Caco-2 (cell line): ENCODE measurements around the gene GABRR1. TPM values are rescaled to one million over a fixed set of nuclear protein-coding genes. Genes with fewer than 3 reads are reported as not detected.

Experiments
- BruUV-seq: library from RNA; stranded (reverse); fragments of 400-500 nt; replicated peaks from 2 replicates; lab custom pipeline; 2021; lab: Mats Ljungman, UMichigan
- CTCF ChIA-PET: fragments of 300-600 bp; sonication (Branson Sonifier 250); formaldehyde crosslinking; loops from one replicate; lab custom pipeline; 2022; ENCODE audit warnings: antibody characterized with exemption; lab: Charles Lee
- POLR2A ChIA-PET: fragments of 300-600 bp; sonication (Branson Sonifier 250); formaldehyde crosslinking; loops from one replicate; lab custom pipeline; 2022; ENCODE audit warnings: antibody characterized with exemption; lab: Charles Lee
- DNase-seq, 2 experiments: peaks; one replicate each; pipeline versions ENCODE4 v3.0.0 to v3.0.0-alpha.2; 2020 to 2022
- H3K27me3 ChIP-seq: replicated peaks from 2 replicates; pipeline ENCODE4 v1.6.0; 2011; ENCODE audit warnings: low read length; ENCODE audit not compliant: control insufficient read depth, insufficient read depth
- H3K36me3 ChIP-seq: 2 replicates; pipeline ENCODE4 v1.5.1; 2011; ENCODE audit warnings: low read length; ENCODE audit not compliant: control insufficient read depth, insufficient read depth
- H3K4me1 ChIP-seq: fragments of 250-450 bp; sonication (Bioruptor Pico); 2 replicates; pipeline ENCODE4 v1.5.1; 2020; ENCODE audit warnings: mild to moderate bottlenecking
- H3K4me3 ChIP-seq: 2 replicates; pipeline ENCODE4 v1.5.1; 2011; ENCODE audit warnings: low read depth, mild to moderate bottlenecking, control low read depth, low read length
- H3K9me3 ChIP-seq: fragments of 250-450 bp; sonication (Bioruptor Pico); 2 replicates; pipeline ENCODE4 v1.5.1; 2020; ENCODE audit warnings: mild to moderate bottlenecking, moderate library complexity
- H3K27ac Mint-ChIP-seq: one replicate; pipeline ENCODE4 v1.8.0; 2022; ENCODE audit warnings: mixed read lengths; ENCODE audit not compliant: unreplicated experiment
- H3K27me3 Mint-ChIP-seq: one replicate; pipeline ENCODE4 v1.8.0; 2022; ENCODE audit warnings: mixed read lengths; ENCODE audit not compliant: insufficient read depth, unreplicated experiment
- H3K36me3 Mint-ChIP-seq: one replicate; pipeline ENCODE4 v1.8.0; 2022; ENCODE audit warnings: mild to moderate bottlenecking, mixed read lengths; ENCODE audit not compliant: insufficient read depth, unreplicated experiment
- H3K4me1 Mint-ChIP-seq: one replicate; pipeline ENCODE4 v1.8.0; 2022; ENCODE audit warnings: low read depth, mixed read lengths; ENCODE audit not compliant: unreplicated experiment
- H3K4me3 Mint-ChIP-seq: one replicate; pipeline ENCODE4 v1.8.0; 2022; ENCODE audit warnings: mild to moderate bottlenecking, moderate library complexity, mixed read lengths; ENCODE audit not compliant: unreplicated experiment
- H3K9me3 Mint-ChIP-seq: one replicate; pipeline ENCODE4 v1.8.0; 2022; ENCODE audit warnings: mixed read lengths; ENCODE audit not compliant: unreplicated experiment
- intact Hi-C: fragments of 100-400 bp; cut with micrococcal nuclease; formaldehyde crosslinking; loops from one replicate; pipeline ENCODE4 v1.10.0; 2022; ENCODE audit not compliant: unreplicated experiment
- total RNA-seq: library from RNA; stranded (reverse); gene quantifications from 2 replicates; pipeline ENCODE4 v1.2.3, GENCODE V29; 2022
- TF ChIP-seq, protein P1 (sequence below), 2 experiments: fragments of 200-600 bp in 1 of 2; IDR thresholded peaks; 1 replicate in 1 of 2; 2 replicates in 1 of 2; pipeline versions ENCODE4 v1.5.1 to v1.8.0; 2011 to 2022; ENCODE audit warnings: antibody characterized with exemption in 1 of 2, control low read depth in 1 of 2, inconsistent platforms in 1 of 2, low read depth in 1 of 2, low read length in 1 of 2, mild to moderate bottlenecking in 1 of 2, moderate library complexity in 1 of 2; ENCODE audit not compliant: insufficient read depth in 1 of 2, severe bottlenecking in 1 of 2, unreplicated experiment in 1 of 2

The GABRR1 gene
- total RNA-seq, 1 experiment from 2014 or later: 0.43 TPM

- BruUV-seq: no TSS peak
- Mint-ChIP-seq H3K4me1 (no peaks in the 10 kb centered on the region), H3K9me3 (no peaks in the 10 kb centered on the region), H3K27ac (no peak overlapping the region), H3K36me3 (no peaks in the 10 kb centered on the region), H3K4me3 (no peak overlapping the region), H3K27me3 (peaks cover 9% of the 10 kb centered on the region)
- ChIA-PET CTCF (no interaction called here), POLR2A (no interaction called here)
- Histone ChIP-seq H3K9me3 (no peaks in the 10 kb centered on the region), H3K27me3 (no peaks in the 10 kb centered on the region), H3K4me3 (no peak overlapping the region), H3K36me3 (no peaks in the 10 kb centered on the region), H3K4me1 (no peaks in the 10 kb centered on the region)
- intact Hi-C loops: no loop called here
- TF ChIP-seq, protein P1, sequence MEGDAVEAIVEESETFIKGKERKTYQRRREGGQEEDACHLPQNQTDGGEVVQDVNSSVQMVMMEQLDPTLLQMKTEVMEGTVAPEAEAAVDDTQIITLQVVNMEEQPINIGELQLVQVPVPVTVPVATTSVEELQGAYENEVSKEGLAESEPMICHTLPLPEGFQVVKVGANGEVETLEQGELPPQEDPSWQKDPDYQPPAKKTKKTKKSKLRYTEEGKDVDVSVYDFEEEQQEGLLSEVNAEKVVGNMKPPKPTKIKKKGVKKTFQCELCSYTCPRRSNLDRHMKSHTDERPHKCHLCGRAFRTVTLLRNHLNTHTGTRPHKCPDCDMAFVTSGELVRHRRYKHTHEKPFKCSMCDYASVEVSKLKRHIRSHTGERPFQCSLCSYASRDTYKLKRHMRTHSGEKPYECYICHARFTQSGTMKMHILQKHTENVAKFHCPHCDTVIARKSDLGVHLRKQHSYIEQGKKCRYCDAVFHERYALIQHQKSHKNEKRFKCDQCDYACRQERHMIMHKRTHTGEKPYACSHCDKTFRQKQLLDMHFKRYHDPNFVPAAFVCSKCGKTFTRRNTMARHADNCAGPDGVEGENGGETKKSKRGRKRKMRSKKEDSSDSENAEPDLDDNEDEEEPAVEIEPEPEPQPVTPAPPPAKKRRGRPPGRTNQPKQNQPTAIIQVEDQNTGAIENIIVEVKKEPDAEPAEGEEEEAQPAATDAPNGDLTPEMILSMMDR (IDR thresholded peaks at IDR 0.05; ENCODE audit: insufficient read depth in 1 of 2, low read depth in 1 of 2, low read length in 1 of 2, severe bottlenecking in 1 of 2, unreplicated experiment in 1 of 2): no peak
- DNase-seq: no peak
Observed at GRCh38 chr6:89216411-89216810, 747 bp downstream of the GABRR1 start.

DNA sequence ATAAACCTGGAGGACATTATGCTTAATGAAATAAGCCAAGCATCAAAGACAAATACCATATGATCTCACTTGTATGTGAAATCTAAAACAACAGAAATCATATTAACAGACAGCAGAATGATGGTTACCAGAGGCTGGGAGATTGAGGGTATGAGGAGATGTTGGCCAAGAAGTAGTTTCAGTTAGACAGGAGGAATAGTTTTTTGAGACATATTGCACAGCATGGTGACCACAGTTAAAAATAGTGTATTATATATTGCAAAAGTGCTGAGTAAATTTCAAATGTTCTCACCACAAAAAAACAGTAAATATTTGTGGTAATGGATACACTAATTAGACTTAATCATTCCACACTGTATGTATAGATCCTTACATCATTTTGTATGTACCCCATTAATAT lies 1.8 kb downstream of the GABRR1 start:
- ChIA-PET CTCF (no interaction called here), POLR2A (no interaction called here)
- TF ChIP-seq, protein P1 (IDR thresholded peaks at IDR 0.05; ENCODE audit: insufficient read depth in 1 of 2, low read depth in 1 of 2, low read length in 1 of 2, severe bottlenecking in 1 of 2, unreplicated experiment in 1 of 2): no peak
- H3K36me3 Mint-ChIP-seq: no peaks in the 10 kb centered on the region
- no peaks in the 10 kb centered on the region for H3K9me3 ChIP-seq
- H3K4me1 Mint-ChIP-seq: no peaks in the 10 kb centered on the region
- no peak overlapping the region for H3K27ac Mint-ChIP-seq
- no peaks in the 10 kb centered on the region for H3K27me3 ChIP-seq
- H3K4me3 ChIP-seq: no peak overlapping the region
- H3K9me3 Mint-ChIP-seq: no peaks in the 10 kb centered on the region
- BruUV-seq: no TSS peak
- no peaks in the 10 kb centered on the region for H3K4me1 ChIP-seq
- H3K4me3 Mint-ChIP-seq: no peak overlapping the region
- no peak for DNase-seq
- peaks cover 12% of the 10 kb centered on the region for H3K27me3 Mint-ChIP-seq
- intact Hi-C loops: no loop called here
- no peaks in the 10 kb centered on the region for H3K36me3 ChIP-seq

DNA sequence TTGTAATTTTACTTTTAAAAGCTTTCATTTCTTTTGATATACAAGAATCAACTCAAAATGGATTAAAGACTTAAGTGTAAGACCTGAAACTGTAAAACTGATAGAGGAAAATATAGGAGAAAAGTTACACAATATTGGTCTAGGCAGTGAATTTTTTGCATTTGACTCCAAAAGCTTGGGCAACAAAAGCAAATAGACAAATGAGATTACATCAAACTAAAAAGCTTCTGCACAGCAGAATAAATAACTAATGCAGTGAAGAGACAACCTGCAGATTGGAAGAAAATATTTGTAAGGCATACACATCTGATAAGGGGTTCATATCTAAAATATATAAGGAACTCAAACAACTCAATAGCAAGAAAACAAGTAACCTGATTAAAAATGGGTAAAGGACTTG lies 3.0 kb downstream of the GABRR1 start:
- Histone ChIP-seq H3K36me3 (no peaks in the 10 kb centered on the region), H3K27me3 (no peaks in the 10 kb centered on the region), H3K4me1 (no peaks in the 10 kb centered on the region), H3K9me3 (no peaks in the 10 kb centered on the region), H3K4me3 (no peak overlapping the region)
- TF ChIP-seq, protein P1 (IDR thresholded peaks at IDR 0.05; ENCODE audit: insufficient read depth in 1 of 2, low read depth in 1 of 2, low read length in 1 of 2, severe bottlenecking in 1 of 2, unreplicated experiment in 1 of 2): no peak
- no peak overlapping the region for H3K27ac Mint-ChIP-seq
- H3K27me3 Mint-ChIP-seq: peaks cover 12% of the 10 kb centered on the region
- POLR2A ChIA-PET: no interaction called here
- H3K9me3 Mint-ChIP-seq: no peaks in the 10 kb centered on the region
- CTCF ChIA-PET: no interaction called here
- no TSS peak for BruUV-seq
- no peaks in the 10 kb centered on the region for H3K36me3 Mint-ChIP-seq
- no peak for DNase-seq
- H3K4me3 Mint-ChIP-seq: no peak overlapping the region
- H3K4me1 Mint-ChIP-seq: no peaks in the 10 kb centered on the region
- intact Hi-C loops: no loop called here
